ENCODE measurements around the gene MBD3L5.
"Not testable (repeated sequence)": the region's sequence is repeated elsewhere in the genome, so short reads cannot be mapped to it uniquely, and the experiment has no call there.

DNA sequence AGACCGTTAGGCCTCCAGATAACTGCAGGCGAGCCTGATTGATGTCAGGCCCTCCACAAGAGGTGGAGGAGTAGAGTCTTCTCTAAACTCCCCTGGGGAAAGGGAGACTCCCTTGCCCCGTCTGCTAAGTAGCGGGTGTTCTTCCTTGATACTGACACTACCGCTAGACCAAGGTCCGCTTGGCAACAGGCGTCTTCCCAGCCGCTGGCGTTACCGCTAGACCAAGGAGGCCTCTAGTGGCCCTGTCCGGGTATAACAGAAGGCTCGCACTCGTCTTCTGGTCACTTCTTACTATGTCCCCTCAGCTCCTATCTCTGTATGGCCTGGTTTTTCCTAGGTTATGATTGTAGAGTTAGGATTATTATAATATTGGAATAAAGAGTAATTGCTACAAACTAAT is 36.7 kb downstream of the MBD3L5 start:
- TF ChIP-seq SP1 (IDR thresholded peaks at IDR 0.05); TAF1 (conservative IDR thresholded peaks at IDR 0.05); EGR1 (IDR thresholded peaks at IDR 0.05; ENCODE audit: low read depth in 2 of 2); JUND (IDR thresholded peaks at IDR 0.05): not testable (repeated sequence)
- TF ChIP-seq, protein P1, sequence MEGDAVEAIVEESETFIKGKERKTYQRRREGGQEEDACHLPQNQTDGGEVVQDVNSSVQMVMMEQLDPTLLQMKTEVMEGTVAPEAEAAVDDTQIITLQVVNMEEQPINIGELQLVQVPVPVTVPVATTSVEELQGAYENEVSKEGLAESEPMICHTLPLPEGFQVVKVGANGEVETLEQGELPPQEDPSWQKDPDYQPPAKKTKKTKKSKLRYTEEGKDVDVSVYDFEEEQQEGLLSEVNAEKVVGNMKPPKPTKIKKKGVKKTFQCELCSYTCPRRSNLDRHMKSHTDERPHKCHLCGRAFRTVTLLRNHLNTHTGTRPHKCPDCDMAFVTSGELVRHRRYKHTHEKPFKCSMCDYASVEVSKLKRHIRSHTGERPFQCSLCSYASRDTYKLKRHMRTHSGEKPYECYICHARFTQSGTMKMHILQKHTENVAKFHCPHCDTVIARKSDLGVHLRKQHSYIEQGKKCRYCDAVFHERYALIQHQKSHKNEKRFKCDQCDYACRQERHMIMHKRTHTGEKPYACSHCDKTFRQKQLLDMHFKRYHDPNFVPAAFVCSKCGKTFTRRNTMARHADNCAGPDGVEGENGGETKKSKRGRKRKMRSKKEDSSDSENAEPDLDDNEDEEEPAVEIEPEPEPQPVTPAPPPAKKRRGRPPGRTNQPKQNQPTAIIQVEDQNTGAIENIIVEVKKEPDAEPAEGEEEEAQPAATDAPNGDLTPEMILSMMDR (IDR thresholded peaks at IDR 0.05; ENCODE audit: low read depth, low read length, missing input control), result peak; percentile 16
- TF ChIP-seq, protein P2, sequence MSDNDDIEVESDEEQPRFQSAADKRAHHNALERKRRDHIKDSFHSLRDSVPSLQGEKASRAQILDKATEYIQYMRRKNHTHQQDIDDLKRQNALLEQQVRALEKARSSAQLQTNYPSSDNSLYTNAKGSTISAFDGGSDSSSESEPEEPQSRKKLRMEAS (IDR thresholded peaks at IDR 0.05), result not testable (repeated sequence)
